ENCODE measurements around the gene F12.

Gene F12

DNA sequence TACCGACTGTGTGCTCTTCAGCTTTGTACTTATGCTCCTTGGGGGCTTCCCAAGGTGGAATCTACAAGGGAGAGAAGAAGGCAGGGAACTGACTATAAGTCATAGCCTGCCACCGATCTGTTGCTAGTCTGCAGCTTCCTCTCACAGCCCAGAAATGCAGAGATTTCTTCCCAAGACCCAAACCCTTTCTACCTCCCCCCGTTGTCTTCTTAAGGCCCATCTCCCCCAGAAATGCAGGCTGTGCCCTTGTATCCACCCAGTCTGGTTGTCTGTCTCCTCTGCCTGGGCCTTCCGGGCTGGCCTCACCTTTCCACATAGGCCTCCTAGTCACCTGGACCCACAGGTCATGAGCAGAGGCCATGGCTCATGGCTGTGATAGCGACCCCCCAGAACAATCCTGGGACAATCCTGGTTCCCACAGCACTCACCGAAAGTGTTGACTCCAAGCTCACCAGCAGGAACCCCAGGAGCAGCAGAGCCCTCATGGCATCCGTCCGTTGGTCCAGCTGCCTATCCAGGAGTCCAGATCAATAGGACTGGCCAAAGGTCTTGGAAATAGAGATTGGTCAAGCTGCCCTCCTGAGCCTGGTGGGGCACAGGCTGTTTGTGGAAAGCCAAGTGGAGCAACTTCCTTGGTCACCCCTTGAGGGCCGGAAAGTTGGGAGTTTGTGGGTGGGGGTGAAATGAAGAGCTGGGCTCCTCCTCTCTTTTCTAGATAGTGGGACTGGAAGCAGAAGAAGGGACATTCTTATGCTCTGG is at the start of gene F12:
Gene F12, minus strand, starts transcription at position 522 of the 759 bp plus-strand sequence. Its CDS starts 37 bp downstream, at position 485.
- no peak for DNase-seq

DNA sequence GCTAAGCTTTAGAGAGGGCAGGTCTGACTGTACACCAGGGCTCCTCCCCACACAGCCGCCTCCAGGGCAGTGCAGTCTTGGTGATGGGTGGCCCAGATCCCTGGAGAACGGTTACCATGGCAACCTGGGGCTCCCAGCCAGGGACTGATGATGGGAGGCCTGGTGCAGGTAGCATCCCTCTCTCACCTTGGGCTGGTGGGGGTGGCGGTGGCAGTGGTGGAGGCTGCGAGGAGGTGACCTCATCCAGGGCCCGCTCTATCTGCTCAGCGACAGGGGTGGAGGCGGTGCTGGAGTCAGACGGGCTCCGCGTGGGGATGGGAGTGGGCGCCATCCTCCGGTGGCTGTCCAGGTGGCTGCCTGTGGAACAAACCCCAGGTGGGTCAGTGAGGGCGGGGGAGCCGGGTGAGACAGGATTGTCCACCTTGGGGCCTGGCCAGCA is 49.6 kb upstream of the F12 start:
- DNase-seq: no peak

DNA sequence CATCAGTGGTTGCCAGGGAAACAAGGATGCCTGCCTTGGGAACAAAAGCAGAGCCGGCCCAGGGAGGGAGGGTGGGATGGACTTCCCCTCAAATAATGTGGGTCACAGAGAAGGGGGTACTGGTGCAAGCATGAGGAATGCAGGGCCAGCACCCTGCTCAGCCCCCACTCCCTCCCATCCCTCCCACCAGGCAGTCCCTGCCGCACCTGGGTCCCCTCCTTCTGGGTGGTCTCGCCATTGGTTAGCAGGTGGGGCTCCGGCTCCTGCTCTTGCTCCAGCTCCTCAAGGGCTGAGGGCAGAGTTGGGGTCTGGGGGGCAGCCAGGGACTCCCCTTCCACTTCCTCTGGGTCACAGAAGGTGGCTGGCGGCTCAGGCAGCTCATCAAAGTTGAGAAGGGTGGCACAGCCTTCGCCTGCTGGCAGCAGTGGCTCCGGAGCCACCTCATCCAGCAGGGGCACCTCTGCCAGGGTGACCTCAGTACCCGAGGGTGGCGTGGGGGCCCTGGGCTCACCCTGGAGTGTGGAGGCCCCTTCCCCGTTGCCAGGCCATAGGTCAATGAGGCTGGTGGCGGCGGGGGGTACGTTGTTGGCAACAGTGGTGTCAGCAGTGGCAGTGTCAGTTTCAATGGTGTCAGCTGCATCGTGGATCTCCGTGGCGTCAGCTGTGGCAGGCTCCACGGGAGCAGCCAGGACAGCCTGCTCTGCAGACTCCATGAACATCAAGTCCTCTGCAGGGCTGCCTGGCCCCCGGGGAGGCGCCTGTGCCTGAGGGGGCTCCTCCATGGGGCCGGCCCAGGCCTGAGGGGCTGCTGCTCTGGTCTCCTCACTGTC is 48.7 kb upstream of the F12 start:
- DNase-seq: no peak

DNA sequence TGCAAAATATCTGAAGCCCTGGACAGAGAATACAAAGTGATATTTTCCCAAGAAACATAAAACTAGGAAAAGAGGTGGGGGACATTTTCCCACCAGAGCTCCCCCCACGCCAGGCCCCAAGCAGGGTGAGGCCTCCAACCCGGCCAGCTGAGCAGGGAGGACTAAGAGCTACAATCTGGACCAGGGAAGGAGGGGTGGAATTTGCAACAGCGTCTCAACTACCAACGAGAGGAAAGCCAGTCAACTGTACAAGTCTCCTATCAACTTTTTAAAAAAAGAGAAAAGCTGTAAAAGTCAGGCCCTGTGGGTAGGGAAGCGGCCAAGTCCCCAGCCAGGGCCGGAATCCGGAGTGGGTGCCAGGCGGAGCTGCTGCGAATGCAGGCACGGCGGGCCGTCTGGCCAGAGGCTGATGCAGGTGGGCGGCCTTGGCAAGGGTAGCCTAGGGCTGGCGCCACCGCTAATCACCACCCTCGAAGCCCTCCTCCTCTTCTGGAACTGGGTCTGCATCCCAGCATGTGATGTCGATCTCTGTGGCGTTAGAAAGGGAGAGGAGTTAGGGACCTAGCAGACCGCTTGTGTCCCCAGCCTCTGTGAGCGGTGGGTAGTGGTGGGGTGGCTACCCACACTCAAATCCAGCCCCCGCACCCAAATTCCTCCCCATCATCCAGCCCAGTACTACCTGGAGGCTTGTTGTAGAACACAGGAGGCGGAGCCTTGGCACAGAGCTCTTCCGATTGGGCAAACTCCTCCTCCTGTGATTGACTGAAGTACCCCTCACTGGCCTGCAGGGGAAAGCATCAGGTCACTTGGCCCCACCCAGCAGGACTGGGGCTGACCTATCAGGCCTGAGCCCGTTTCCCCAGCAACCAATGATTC is 47.9 kb upstream of the F12 start:
- DNase-seq: no peak

DNA sequence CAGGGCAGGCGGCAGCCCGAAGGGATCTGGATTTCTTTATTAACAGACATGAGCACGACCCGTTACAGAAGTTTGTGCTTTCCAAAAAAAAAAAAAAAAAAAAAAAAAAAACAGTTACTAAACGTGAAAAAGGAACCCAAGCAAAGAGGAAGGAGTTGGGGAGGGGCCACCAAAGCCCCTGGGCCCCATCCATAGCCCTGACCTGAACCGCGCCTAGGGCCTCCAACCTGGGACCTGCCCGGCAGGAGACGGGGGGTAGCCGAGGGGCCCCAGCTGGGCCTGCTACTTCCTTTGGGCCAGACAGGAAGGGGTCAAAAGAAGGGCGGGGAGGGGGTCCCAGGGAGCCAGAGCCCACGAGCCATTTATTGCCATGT is 47.2 kb upstream of the F12 start:
- DNase-seq: no peak

DNA sequence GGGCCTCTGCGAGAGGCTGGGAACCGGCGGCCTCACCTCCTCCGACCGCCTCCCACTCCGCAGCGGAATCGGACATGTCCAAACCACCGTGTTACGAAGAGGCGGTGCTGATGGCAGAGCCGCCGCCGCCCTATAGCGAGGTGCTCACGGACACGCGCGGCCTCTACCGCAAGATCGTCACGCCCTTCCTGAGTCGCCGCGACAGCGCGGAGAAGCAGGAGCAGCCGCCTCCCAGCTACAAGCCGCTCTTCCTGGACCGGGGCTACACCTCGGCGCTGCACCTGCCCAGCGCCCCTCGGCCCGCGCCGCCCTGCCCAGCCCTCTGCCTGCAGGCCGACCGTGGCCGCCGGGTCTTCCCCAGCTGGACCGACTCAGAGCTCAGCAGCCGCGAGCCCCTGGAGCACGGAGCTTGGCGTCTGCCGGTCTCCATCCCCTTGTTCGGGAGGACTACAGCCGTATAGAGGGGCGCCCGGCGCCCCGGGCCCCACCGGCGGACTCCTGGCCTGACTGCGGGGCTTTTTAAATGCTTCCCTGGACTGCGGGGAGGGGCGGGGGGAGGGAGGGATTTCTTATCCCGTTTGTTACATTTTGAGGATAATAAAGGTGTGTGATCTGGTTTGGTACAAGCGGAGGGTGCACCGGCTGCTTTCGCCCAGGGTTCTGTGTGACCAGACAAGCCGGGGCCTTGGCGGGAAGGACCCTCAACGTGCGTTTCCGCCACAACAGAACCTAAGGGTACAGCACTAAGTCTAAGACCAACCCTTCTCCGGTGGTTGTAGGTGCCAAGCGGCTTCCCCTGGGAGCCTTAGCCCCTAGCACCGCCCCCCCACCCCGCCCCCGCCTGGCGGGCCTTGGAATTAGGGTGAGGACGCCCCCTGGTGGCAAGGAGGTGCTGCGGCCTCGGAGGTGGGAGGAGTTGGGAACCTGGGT is 46.6 kb upstream of the F12 start:
- peak; percentile 99 for DNase-seq

DNA sequence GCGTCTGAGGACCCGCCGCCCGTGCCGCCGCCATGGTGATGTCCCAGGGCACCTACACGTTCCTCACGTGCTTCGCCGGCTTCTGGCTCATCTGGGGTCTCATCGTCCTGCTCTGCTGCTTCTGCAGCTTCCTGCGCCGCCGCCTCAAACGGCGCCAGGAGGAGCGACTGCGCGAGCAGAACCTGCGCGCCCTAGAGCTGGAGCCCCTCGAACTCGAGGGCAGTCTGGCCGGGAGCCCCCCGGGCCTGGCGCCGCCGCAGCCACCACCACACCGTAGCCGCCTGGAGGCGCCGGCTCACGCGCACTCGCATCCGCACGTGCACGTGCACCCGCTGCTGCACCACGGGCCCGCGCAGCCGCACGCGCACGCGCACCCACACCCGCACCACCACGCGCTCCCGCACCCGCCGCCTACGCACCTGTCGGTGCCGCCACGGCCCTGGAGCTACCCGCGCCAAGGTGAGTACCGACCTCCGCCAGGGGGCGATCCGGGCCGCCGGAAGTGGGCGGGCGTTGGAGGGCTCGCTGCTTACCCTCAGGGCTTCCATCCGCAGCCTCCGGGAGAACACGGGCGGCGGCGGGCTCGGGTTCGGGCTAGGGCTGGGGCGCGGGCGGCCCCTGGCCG is 45.8 kb upstream of the F12 start:
- peak; percentile 98 for DNase-seq

DNA sequence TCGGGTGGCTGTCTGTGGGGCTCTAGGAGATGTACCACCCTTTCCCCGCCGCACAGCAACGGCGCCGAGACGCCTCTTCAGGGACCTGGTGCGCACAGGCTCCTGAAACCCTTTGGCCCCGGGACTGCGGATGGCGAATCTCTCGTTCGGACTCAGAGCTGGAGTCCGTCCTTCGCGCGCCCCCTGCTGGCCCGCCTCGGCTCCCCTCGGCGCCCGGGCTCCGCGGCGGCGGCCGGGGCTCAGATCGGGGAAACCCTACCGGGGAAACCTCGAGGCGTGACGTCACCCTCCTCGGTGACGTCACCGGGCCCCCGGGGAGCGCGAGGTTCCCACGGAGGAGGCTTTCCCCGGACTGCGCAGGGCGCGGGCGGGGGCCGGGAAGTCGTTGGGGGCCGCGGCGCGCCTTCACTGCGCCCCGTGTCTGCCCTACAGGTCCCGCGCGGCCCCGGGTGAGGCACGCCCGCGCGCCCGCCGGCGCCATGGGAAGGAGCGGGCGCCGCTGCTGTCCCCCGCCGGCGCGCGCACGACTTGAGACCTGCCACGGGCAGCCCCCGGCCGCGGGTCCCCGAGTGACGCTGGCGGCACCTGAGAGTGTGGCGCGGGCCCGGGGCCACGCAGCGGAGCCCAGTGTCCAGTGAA is 45.2 kb upstream of the F12 start:
- peak; percentile 99 for DNase-seq

DNA sequence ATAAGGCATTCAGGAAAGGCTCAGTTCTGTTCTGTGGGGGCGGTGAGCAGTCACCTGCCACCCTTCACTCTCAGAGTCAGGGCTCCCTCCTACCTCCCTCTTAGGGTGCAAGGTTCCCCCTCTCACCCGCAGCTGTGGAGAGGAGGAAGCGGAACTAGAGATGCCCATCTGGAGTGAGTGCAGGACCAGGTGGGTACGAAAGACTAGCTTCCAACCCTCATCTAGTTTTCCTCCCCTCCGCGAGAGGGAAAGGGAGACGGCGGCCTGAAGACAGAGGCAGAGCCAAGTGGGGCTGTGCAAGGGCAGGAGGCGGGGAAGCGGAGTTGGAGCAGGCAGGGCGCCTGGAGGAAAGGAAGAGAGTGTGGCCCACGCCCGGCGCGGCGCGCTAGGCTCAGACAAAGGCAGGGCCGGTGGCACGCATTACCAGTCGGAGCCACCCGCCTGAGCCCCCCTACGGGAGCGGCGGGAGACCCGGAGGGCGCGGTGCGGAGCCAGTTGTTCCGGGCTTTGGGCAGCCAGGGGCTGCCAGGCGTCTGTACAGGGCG is 44.6 kb upstream of the F12 start:
- DNase-seq: no peak

DNA sequence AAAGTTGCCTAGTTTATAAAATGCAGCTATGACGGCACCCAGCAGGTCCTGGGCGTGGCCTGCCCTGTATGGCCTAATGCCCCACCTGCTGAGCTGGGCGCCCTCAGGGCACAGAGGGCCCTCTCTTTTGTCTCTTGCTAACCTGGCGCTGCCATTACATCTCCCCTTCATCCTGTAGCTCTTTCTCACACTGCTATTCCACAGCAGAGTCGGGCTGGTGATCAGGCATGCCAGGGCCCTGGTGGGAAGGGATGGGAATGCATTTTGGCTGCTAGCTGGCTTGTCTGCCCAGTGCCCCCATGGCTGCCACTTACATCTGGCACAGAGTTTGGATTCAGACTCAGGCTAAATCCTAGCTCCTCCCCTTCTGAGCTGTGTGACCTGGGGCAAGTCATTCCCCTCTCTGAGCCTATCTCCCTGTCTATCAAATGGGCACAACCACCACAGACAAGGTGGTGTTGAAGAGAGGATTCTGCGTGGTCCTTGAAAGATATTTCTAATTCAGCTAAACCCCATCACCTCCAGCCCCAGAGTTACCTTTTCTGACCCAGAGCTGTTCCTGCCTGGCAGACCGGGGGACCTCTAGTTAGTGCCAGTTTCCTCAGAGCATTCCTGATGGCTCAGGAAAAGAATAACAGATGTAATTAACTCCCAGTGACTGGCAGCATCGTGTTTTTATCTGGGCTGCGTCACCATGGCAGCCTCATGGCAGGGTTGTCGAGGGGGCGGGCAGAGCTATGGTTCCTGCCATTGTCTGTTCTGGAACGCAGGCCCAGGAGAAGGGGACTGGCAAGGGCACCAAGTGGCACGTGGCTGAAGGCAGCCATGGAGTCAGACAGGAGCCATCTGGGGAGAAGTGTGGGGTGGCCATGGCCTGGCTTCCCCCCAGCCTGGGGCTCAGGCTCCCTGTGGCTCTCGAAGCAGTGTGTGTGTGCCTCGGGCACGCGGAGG is 43.6 kb upstream of the F12 start:
- DNase-seq: no peak

DNA sequence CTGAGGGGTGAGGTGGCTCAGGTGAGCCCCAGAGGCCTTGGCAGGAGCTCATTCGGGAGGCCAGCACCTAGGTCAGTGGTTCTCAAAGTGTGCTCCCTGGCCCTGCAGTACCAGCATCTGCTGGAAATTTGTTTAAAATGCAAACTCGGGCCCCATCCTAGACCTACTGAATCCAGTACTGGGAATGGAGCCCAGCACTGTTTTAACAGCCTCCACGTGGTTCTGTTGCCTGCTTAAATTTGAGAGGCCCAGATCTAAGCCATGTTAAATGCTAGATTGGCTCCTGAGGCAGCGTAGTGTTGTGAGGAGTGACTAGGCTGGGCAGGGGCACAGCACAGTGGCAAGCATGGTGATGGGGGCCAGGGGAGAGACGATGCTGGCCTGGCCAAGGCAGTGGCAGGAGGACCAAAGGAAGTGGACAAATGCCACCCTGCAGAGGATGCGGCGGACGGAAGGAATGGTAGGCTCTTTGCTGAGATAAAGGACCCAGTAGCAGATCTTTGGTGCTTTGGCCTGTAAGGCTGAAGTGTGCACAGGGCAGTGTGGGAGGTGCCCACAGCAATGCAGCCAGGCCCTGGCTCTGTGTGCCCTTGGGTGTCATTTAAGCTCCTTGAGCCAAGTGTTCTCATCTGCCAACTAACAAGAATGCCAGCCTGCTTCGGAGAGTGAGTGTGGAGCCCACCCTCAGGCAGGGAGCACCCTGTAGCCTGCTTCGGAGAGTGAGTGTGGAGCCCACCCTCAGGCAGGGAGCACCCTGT is 41.5 kb upstream of the F12 start:
- no peak for DNase-seq

DNA sequence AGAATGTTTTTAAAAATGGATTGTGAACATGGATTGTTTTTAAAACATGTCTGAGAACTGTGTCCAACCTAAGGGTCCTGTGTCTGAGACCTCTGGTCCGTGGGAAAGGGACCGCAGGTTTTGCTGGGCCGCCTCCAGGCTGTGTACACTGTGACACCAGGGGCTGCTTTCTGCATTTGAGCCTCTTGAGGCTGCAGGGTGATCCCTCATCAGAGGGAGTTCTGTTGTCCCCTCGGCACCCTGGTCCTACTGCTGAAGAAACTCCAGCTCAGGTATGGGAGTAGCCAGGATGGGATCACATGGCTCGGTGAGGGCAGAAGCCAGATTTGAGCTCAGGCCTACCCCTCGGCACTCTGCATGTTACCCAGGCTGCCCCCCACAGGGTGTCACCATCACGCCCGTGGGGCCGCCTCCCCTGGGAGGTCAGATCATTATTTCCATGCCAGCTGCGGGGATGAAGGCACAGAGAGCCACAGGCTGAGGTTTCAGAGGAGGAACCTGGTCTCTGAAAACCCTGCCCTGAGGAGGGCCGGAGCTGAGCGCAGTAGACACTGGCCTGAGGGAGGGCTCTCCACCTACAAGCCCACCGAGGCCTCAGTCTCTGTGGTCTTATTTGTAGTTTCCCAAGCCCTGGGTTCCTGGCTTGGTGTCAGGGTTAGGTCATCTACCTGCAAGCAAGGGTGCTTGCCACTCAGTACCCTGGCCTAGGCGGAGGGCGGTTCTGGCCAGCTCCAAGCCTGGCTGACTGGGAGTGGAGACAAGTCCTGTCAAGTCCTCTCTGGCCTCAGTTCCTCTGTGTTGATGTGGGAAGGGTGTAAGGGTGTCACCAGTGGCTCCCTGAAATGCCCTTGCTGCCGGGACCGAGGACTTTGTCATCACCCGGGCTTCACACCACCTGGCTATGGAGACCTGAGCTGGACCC is 40.0 kb upstream of the F12 start:
- no peak for DNase-seq

DNA sequence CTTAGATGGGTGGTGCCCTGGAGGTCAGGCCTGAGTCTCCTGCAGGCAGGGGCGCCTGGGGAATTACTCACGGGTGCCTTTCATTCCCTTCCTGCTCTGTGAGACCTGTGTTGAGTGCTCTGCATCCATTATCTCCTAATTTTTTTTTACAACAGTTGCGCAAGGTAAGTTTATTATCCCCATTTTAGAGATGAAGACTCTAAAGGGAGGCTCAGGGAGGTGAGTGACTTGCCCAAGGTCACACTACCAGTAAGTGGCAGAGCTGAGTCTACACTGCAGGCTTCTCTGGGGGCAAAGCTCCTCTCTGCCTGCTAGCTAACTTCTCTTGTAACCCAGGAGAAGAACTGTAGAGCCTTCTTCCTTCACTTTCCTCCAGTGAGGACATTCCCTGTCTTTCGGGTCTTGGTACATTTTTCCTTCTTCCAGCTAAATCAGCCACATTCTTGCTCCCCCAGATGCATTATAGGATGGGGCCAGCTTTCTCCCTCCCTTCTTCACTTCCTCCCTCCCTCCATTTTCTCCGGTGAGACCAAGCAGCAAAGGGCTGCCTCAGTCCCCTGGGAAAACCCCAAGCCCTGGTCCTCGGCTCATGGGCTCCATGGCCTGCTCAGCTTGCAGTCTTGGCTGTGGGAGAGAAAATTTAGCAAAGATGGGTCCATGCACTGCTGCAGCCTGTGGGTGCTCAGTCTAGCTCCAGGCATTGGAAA is 39.0 kb upstream of the F12 start:
- DNase-seq: no peak

DNA sequence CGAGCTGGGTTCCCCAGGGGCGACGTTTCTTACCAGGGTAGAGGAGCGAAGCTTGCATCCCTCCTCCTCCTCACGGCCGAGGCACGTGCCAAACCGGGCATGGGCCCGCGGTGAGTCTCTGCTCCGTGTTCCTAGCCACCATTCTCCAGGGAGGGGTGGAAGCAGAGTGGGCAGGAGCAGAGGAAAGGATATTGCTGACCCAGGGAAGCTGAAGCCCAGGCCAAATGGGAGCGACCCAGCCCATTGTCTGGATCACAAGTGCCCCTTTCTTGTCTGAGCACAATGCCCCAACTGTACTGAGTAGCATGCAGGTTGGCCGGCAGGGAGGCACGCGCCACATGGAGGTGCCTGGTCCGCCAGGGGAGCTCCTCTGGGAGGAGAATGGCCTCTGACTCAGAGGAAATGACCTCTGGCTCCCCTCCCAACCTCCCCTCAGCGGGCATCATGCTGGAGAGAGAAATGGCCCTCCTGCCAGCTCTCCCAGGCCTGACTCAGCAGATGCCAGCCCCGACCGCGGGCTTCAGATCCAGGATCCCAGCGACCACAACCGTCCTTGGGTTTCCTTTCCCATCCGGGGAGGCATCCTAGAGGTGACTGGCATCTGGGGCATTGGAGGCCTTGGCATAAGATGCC is 38.4 kb upstream of the F12 start:
- DNase-seq: peak; percentile 78

DNA sequence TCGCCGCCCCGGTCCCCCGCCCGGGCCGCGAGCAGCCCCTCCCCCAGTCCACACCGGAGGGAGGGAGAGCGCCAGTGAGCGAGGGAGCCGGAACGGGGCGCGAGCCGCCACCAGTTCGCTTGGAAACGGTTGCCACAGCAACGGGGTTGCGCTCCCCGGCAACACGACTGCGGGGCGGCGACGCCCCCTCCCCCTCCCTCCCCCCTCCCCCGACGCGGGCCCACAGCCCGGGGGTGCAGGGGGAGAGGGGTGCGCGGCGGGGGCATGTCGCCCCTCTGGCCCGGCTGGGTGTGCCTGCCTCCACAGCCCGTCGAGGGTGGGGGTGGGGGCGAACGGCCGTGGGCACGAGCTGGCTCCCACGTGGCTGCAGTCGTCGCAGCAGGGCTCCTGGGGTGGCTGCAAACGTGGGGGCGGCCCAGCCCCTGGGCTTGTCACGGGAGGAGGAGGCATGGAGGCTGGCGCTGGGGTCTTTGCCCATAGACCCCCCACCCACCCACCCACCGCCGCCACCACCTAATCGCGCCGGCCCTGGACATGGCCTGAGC is 37.8 kb upstream of the F12 start:
- DNase-seq: peak; percentile 83

Measured in activated CD8-positive, alpha-beta memory T cell treated with anti-CD3 and anti-CD28 coated beads for 24 hours (primary cell).